HCT116 (cell line): Measurements from ENCODE around the gene YTHDF1. TPM values are rescaled to one million over a fixed set of nuclear protein-coding genes. Genes with fewer than 3 reads are reported as not detected.

ENCODE experiments used
- ATAC-seq: fragments of 200-7000 bp; cut with Tn5 transposase; 2 replicates; pipeline ENCODE4 v1.9.1; 2020; ENCODE audit warnings: mild to moderate bottlenecking, moderate library complexity
- BruUV-seq: library from RNA; stranded (reverse); fragments of 400-500 nt; replicated peaks from 2 replicates; lab custom pipeline; 2021; lab: Mats Ljungman, UMichigan
- CTCF ChIA-PET: fragments of 300-600 bp; sonication (Branson Sonifier 250); formaldehyde crosslinking; loops from one replicate; lab custom pipeline; 2021; ENCODE audit warnings: antibody characterized with exemption; lab: Charles Lee
- POLR2A ChIA-PET: fragments of 300-600, 350-600 bp; sonication (Branson Sonifier 250); formaldehyde crosslinking; loops from one replicate; lab custom pipeline; 2021; ENCODE audit warnings: antibody characterized with exemption; lab: Charles Lee
- RAD21 ChIA-PET, 2 experiments: fragments of 300-600 bp; sonication (Branson Sonifier 250); formaldehyde crosslinking; loops; one replicate each; lab custom pipeline; 2023; ENCODE audit warnings: low total read pairs in 2 of 2; ENCODE audit not compliant: uncharacterized antibody in 2 of 2, unreplicated experiment in 2 of 2, low non-redundant PET in 1 of 2; lab: Charles Lee
- DNase-seq: peaks from one replicate; pipeline ENCODE4 v3.0.0-alpha.2; 2010; ENCODE audit warnings: low read depth, low spot score
- H2AFZ ChIP-seq: fragments of 200-600 bp; shearing (Covaris generic), sonication (generic); 2 replicates; pipeline ENCODE4 v1.6.1; 2017; ENCODE audit warnings: low read depth, mixed run types, mixed read lengths, antibody characterized with exemption, low read length; ENCODE audit not compliant: poor library complexity, severe bottlenecking
- H3K27ac ChIP-seq: 2 replicates; pipeline ENCODE4 v1.5.1; 2012; ENCODE audit warnings: low read depth, low read length
- H3K27me3 ChIP-seq: fragments of 200-600 bp; sonication (generic); 2 replicates; pipeline ENCODE4 v1.6.1; 2016; ENCODE audit warnings: mixed run types, low read length, mixed read lengths; ENCODE audit not compliant: insufficient read depth
- H3K36me3 ChIP-seq, 2 experiments: fragments of 200-500 bp in 1 of 2; fragments of 200-600 bp in 1 of 2; sonication (Bioruptor generic) in 1 of 2; sonication (generic) in 1 of 2; 2 replicates each; pipeline versions ENCODE4 v1.5.1 to v1.6.1; 2014 to 2016; ENCODE audit warnings: low read length in 2 of 2, inconsistent platforms in 1 of 2, mixed read lengths in 1 of 2, mixed run types in 1 of 2; ENCODE audit not compliant: insufficient read depth in 2 of 2, control insufficient read depth in 1 of 2
- H3K4me1 ChIP-seq, 2 experiments: fragments of 200-600 bp in 1 of 2; sonication (generic) in 1 of 2; 2 replicates each; pipeline versions ENCODE4 v1.5.1 to v1.6.1; 2012 to 2017; ENCODE audit warnings: low read length in 2 of 2, inconsistent platforms in 1 of 2, mild to moderate bottlenecking in 1 of 2, mixed read lengths in 1 of 2, mixed run types in 1 of 2, moderate library complexity in 1 of 2; ENCODE audit not compliant: insufficient read depth in 2 of 2, control insufficient read depth in 1 of 2
- H3K4me2 ChIP-seq: fragments of 200-600 bp; sonication (generic); 2 replicates; pipeline ENCODE4 v1.6.1; 2017; ENCODE audit warnings: mixed run types, low read length, mixed read lengths
- H3K4me3 ChIP-seq, 2 experiments: fragments of 200-600 bp in 1 of 2; sonication (generic) in 1 of 2; replicated peaks in 1 of 2; 2 replicates each; pipeline ENCODE4 v1.5.1; 2011 to 2016; ENCODE audit warnings: low read length in 2 of 2, control low read depth in 1 of 2, low read depth in 1 of 2, mild to moderate bottlenecking in 1 of 2, mixed read lengths in 1 of 2, mixed run types in 1 of 2
- H3K79me2 ChIP-seq: fragments of 200-600 bp; sonication (generic); 2 replicates; pipeline ENCODE4 v1.6.1; 2017; ENCODE audit warnings: mild to moderate bottlenecking, mixed run types, low read length, moderate library complexity, mixed read lengths; ENCODE audit not compliant: insufficient read depth
- H3K9ac ChIP-seq: fragments of 200-600 bp; sonication (generic); 2 replicates; pipeline ENCODE4 v1.6.1; 2016; ENCODE audit warnings: low read length, mixed read lengths
- H3K9me2 ChIP-seq: fragments of 200-600 bp; sonication (generic), shearing (Covaris generic); 2 replicates; pipeline ENCODE4 v1.6.1; 2017; ENCODE audit warnings: mixed run types, mild to moderate bottlenecking, moderate library complexity; ENCODE audit not compliant: insufficient read depth
- H3K9me3 ChIP-seq, 2 experiments: fragments of 200-500 bp in 1 of 2; fragments of 200-600 bp in 1 of 2; sonication (Bioruptor generic) in 1 of 2; sonication (generic) in 1 of 2; 2 replicates each; pipeline ENCODE4 v1.6.1; 2014 to 2017; ENCODE audit warnings: low read length in 2 of 2, mixed read lengths in 2 of 2, inconsistent platforms in 1 of 2, low read depth in 1 of 2, mild to moderate bottlenecking in 1 of 2, mixed run types in 1 of 2, moderate library complexity in 1 of 2; ENCODE audit not compliant: control insufficient read depth in 1 of 2, insufficient read depth in 1 of 2
- H4K20me1 ChIP-seq: fragments of 200-600 bp; sonication (generic), shearing (Covaris generic); 2 replicates; pipeline ENCODE4 v1.6.1; 2017; ENCODE audit warnings: mixed run types, mild to moderate bottlenecking, moderate library complexity; ENCODE audit not compliant: insufficient read depth
- CBX3 ChIP-seq: IDR thresholded peaks from 2 replicates; pipeline ENCODE4 v1.6.1; 2012; ENCODE audit warnings: low read depth
- CEBPB ChIP-seq: IDR thresholded peaks from 2 replicates; pipeline ENCODE4 v1.6.1; 2012; ENCODE audit warnings: low read depth
- CTCF ChIP-seq, 3 experiments: fragments of 200-600 bp in 1 of 3; sonication (generic) in 1 of 3; IDR thresholded peaks in 2 of 3; conservative IDR thresholded peaks in 1 of 3; 2 replicates each; pipeline ENCODE4 v1.5.1; 2012 to 2017; ENCODE audit warnings: low read depth in 2 of 3, low read length in 2 of 3, antibody characterized with exemption in 1 of 3, borderline replicate concordance in 1 of 3, control low read depth in 1 of 3, mild to moderate bottlenecking in 1 of 3, mixed read lengths in 1 of 3, mixed run types in 1 of 3, moderate library complexity in 1 of 3; ENCODE audit not compliant: insufficient read depth in 1 of 3
- EGR1 ChIP-seq: IDR thresholded peaks from 2 replicates; pipeline ENCODE4 v1.6.1; 2012; ENCODE audit warnings: low read depth
- ELF1 ChIP-seq: IDR thresholded peaks from 2 replicates; pipeline ENCODE4 v1.6.1; 2012; ENCODE audit warnings: low read depth, borderline replicate concordance
- JUND ChIP-seq: IDR thresholded peaks from 2 replicates; pipeline ENCODE4 v1.6.1; 2012
- MAX ChIP-seq: IDR thresholded peaks from 2 replicates; pipeline ENCODE4 v1.6.1; 2012
- POLR2A ChIP-seq: IDR thresholded peaks from 2 replicates; pipeline ENCODE4 v1.7.0; 2011; ENCODE audit warnings: borderline replicate concordance; ENCODE audit not compliant: insufficient read depth, insufficient read length; ENCODE audit errors: extremely low read depth
- SIN3A ChIP-seq: IDR thresholded peaks from 2 replicates; pipeline ENCODE4 v1.6.1; 2012; ENCODE audit warnings: low read depth
- SP1 ChIP-seq: IDR thresholded peaks from 2 replicates; pipeline ENCODE4 v1.6.1; 2012; ENCODE audit warnings: low read depth
- TCF7L2 ChIP-seq: IDR thresholded peaks from 2 replicates; pipeline ENCODE4 v1.7.0; 2011; ENCODE audit warnings: borderline replicate concordance, inconsistent platforms; ENCODE audit not compliant: insufficient read depth, insufficient read length; ENCODE audit errors: extremely low read depth
- YY1 ChIP-seq: IDR thresholded peaks from 2 replicates; pipeline ENCODE4 v1.6.1; 2011; ENCODE audit warnings: low read length, low read depth, moderate library complexity, mild to moderate bottlenecking; ENCODE audit not compliant: insufficient replicate concordance; ENCODE audit errors: extremely low read depth
- ZFX ChIP-seq: fragments of 450-650 bp; IDR thresholded peaks from 2 replicates; pipeline ENCODE4 v1.6.1; 2017
- ZNF274 ChIP-seq: fragments of 200-500 bp; sonication (Bioruptor generic); IDR thresholded peaks from 2 replicates; pipeline ENCODE4 v1.6.1; 2014; ENCODE audit warnings: mild to moderate bottlenecking, low read depth, low read length, inconsistent platforms
- intact Hi-C: fragments of 100-400 bp; cut with micrococcal nuclease; formaldehyde crosslinking; loops from 2 replicates; pipeline ENCODE4 v1.10.0; 2022
- total RNA-seq: library from RNA; stranded (reverse); gene quantifications from one replicate; pipeline ENCODE4 v1.2.1, GENCODE V29; 2021; ENCODE audit not compliant: unreplicated experiment

The YTHDF1 gene
- total RNA-seq, 1 experiment from 2014 or later = 42.8 TPM

GRCh38 chr20:63166193-63167020, 49.5 kb downstream of the YTHDF1 start (continued):
- TF ChIP-seq CTCF (IDR thresholded peaks at IDR 0.05 in 2 of 3, conservative IDR thresholded peaks at IDR 0.05 in 1 of 3; ENCODE audit: borderline replicate concordance in 1 of 3, insufficient read depth in 1 of 3, low read depth in 2 of 3, low read length in 2 of 3) (no peak), SIN3A (no peak), EGR1 (no peak), ZNF274 (no peak)

- H4K20me1 ChIP-seq = no peaks in the 10 kb centered on the region
- POLR2A ChIA-PET = no interaction called here
- no peaks in the 10 kb centered on the region for H3K9me3 ChIP-seq
- BruUV-seq = no TSS peak
- RAD21 ChIA-PET = no interaction called here
- no peak overlapping the region for H3K4me3 ChIP-seq
- no peaks in the 10 kb centered on the region for H3K79me2 ChIP-seq
- H3K4me1 ChIP-seq = peaks cover 0 to 5% of the 10 kb centered on the region in 2 experiments; a peak in 2 of 4 replicates
- intact Hi-C loops = no loop called here
- peaks cover 10% of the 10 kb centered on the region; the same call in 1 of the 2 replicates for H3K27me3 ChIP-seq
- ATAC-seq = no peak
- no peak for DNase-seq
- no peaks in the 10 kb centered on the region for H3K9me2 ChIP-seq
- TF ChIP-seq ZFX = no peak
- no peak for TF ChIP-seq SP1
- TF ChIP-seq POLR2A = no peak
- TF ChIP-seq ZNF274 = no peak
- no peak for TF ChIP-seq CBX3
- TF ChIP-seq JUND = no peak
- no peak for TF ChIP-seq MAX
- TF ChIP-seq CEBPB = no peak
- TF ChIP-seq YY1 = no peak
- no peak for TF ChIP-seq TCF7L2
- no peak for TF ChIP-seq ELF1
- TF ChIP-seq, all 23 proteins: peak for 0
- Histone ChIP-seq H3K4me2 (no peak overlapping the region), H3K27ac (no peak overlapping the region), H3K36me3 (no peaks in the 10 kb centered on the region), H3K9ac (no peak overlapping the region), H2AFZ (no peak overlapping the region)
- CTCF ChIA-PET = no interaction called here
Measured at GRCh38 chr20:63165356-63166192, 50.4 kb downstream of the YTHDF1 start.
